ENCODE measurements around the gene KLHL22.

DNA sequence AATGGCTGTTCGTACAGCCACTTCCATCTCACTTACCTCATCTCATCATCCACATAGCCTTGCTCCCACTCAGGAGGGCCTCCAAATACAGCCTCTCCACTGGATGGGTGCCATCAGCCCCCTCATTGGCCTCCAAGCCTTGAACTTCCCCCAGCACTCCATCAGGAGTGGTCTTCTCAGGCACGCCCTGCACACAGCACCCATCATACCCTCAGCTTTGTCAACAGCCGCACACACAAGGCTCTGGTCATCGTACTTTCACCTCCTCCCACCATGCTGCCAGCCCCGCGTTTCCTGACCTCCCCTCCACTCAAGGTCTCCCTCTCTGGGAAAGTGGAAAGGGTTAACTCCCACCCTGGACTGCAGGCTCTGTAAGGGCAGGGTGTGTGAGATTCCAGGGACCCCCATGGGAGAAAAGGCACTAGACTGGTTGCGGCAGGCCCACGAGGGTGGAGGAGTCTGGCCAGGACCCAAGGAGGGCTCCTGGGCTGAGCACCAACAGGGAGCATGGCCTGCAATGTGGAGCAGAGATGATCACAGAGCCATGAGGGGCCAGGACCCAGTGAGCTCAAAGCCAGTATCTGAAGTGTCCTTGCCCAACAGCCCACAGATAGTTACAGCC is 37.0 kb downstream of the KLHL22 start:
- TF ChIP-seq, protein P1, sequence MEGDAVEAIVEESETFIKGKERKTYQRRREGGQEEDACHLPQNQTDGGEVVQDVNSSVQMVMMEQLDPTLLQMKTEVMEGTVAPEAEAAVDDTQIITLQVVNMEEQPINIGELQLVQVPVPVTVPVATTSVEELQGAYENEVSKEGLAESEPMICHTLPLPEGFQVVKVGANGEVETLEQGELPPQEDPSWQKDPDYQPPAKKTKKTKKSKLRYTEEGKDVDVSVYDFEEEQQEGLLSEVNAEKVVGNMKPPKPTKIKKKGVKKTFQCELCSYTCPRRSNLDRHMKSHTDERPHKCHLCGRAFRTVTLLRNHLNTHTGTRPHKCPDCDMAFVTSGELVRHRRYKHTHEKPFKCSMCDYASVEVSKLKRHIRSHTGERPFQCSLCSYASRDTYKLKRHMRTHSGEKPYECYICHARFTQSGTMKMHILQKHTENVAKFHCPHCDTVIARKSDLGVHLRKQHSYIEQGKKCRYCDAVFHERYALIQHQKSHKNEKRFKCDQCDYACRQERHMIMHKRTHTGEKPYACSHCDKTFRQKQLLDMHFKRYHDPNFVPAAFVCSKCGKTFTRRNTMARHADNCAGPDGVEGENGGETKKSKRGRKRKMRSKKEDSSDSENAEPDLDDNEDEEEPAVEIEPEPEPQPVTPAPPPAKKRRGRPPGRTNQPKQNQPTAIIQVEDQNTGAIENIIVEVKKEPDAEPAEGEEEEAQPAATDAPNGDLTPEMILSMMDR (IDR thresholded peaks at IDR 0.05): no peak
- TF ChIP-seq EZH2phosphoT487 (IDR thresholded peaks at IDR 0.05) (no peak), EZH2 (IDR thresholded peaks at IDR 0.05) (no peak)
